Measurements from ENCODE around the gene TAPBPL.
A peak's percentile ranks its signal among the peaks of the same experiment; 100 is the strongest.

Gene TAPBPL

GRCh38 chr12:6468283-6468575 is 16.4 kb downstream of the TAPBPL start:
- no peak overlapping the region for H3K14ac ChIP-seq (ENCODE audit: low read length in 2 of 2)

DNA sequence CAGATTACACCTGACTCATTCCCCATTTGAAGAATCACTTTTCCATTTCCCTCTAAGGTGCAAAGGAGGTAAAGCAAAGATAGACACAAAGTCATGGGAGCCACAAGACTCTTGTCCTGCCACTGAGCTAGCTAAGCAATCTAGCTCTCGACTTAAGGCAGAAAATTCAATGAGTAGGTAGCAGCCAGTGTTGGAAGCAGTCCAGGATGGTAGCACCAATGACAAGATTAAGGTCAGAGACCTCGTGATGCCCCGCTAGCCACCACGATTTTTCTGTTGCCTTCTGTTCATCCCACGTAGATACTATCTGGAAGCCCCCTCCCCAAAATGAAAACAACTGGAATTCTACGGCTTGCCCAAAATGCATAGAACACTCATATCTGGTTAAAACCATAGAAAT is 17.2 kb downstream of the TAPBPL start:
- H4K8ac ChIP-seq (ENCODE audit: low read length) = no peak overlapping the region
- H3K14ac ChIP-seq (ENCODE audit: low read length in 2 of 2) = no peak overlapping the region
- peak overlapping the region in 1 of 2 experiments; percentile 90 for H3K4me3 ChIP-seq (ENCODE audit: insufficient read depth in 1 of 2, low read depth in 1 of 2, low read length in 2 of 2)
- no peak overlapping the region for H2BK15ac ChIP-seq (ENCODE audit: low read depth, poor library complexity, severe bottlenecking)
- H3K18ac ChIP-seq (ENCODE audit: low read depth in 1 of 2, low read length in 2 of 2) = no peak overlapping the region
- H3K4me2 ChIP-seq (ENCODE audit: low read length, poor library complexity, severe bottlenecking) = no peak overlapping the region
- H3K9ac ChIP-seq (ENCODE audit: low read length) = peak overlapping the region; percentile 89
- no peak overlapping the region for H2BK5ac ChIP-seq (ENCODE audit: low read depth, low read length, poor library complexity, severe bottlenecking)
- H3K36me3 ChIP-seq (ENCODE audit: control insufficient read depth in 1 of 2, insufficient read depth in 2 of 2, low read depth in 1 of 2, low read length in 2 of 2) = peaks cover 14 to 23% of the 10 kb centered on the region in 2 experiments
- no peak overlapping the region for H2AK5ac ChIP-seq (ENCODE audit: low read length, severe bottlenecking)
- H3K27me3 ChIP-seq (ENCODE audit: control insufficient read depth in 1 of 2, insufficient read depth in 1 of 2, low read length in 2 of 2) = no peaks in the 10 kb centered on the region
- H3K4ac ChIP-seq (ENCODE audit: low read depth in 1 of 2, low read length in 2 of 2) = no peak overlapping the region
- peaks cover 7% of the 10 kb centered on the region for H3K4me1 ChIP-seq (ENCODE audit: control insufficient read depth, insufficient read depth, low read depth, low read length)
- H2BK12ac ChIP-seq (ENCODE audit: low read length in 2 of 2) = no peak overlapping the region
- H4K91ac ChIP-seq (ENCODE audit: low read length) = no peak overlapping the region
- no peak overlapping the region for H2AFZ ChIP-seq (ENCODE audit: low read depth, low read length)
- no peak overlapping the region for H3K23ac ChIP-seq (ENCODE audit: low read length in 2 of 2)
- H3K79me1 ChIP-seq (replicated peaks; ENCODE audit: low read length, poor library complexity, severe bottlenecking) = peaks cover 15% of the 10 kb centered on the region
- no peak for DNase-seq
- no peaks in the 10 kb centered on the region for H3K9me3 ChIP-seq (ENCODE audit: control insufficient read depth, low read length)
- no peak overlapping the region for H2BK120ac ChIP-seq (ENCODE audit: low read depth, low read length)
- no peak overlapping the region for H3K27ac ChIP-seq (ENCODE audit: low read length, poor library complexity, severe bottlenecking)
- whole genome bisulfite sequencing = 97% methylated on average over 5 of the region's 6 CpGs

More at GRCh38 chr12:6468283-6468575, 16.4 kb downstream of the TAPBPL start:
- H3K4me2 ChIP-seq (ENCODE audit: low read length, poor library complexity, severe bottlenecking) = no peak overlapping the region
- peak; percentile 15 for DNase-seq
- no peak overlapping the region for H2BK15ac ChIP-seq (ENCODE audit: low read depth, poor library complexity, severe bottlenecking)
- no peak overlapping the region for H3K4ac ChIP-seq (ENCODE audit: low read depth in 1 of 2, low read length in 2 of 2)
- no peak overlapping the region for H4K91ac ChIP-seq (ENCODE audit: low read length)
- H3K9me3 ChIP-seq (ENCODE audit: control insufficient read depth, low read length) = no peaks in the 10 kb centered on the region
- no peak overlapping the region for H3K18ac ChIP-seq (ENCODE audit: low read depth in 1 of 2, low read length in 2 of 2)
- no peaks in the 10 kb centered on the region for H3K27me3 ChIP-seq (ENCODE audit: control insufficient read depth in 1 of 2, insufficient read depth in 1 of 2, low read length in 2 of 2)
- H2BK120ac ChIP-seq (ENCODE audit: low read depth, low read length) = no peak overlapping the region
- H3K4me3 ChIP-seq (ENCODE audit: insufficient read depth in 1 of 2, low read depth in 1 of 2, low read length in 2 of 2) = peak overlapping the region in 1 of 2 experiments; percentile 90
- peaks cover 17% of the 10 kb centered on the region for H3K79me1 ChIP-seq (replicated peaks; ENCODE audit: low read length, poor library complexity, severe bottlenecking)
- no peak overlapping the region for H2AK5ac ChIP-seq (ENCODE audit: low read length, severe bottlenecking)
- H3K4me1 ChIP-seq (ENCODE audit: control insufficient read depth, insufficient read depth, low read depth, low read length) = peaks cover 7% of the 10 kb centered on the region
- H2AFZ ChIP-seq (ENCODE audit: low read depth, low read length) = no peak overlapping the region
- no peak overlapping the region for H2BK12ac ChIP-seq (ENCODE audit: low read length in 2 of 2)
- no peak overlapping the region for H4K8ac ChIP-seq (ENCODE audit: low read length)
- H3K36me3 ChIP-seq (ENCODE audit: control insufficient read depth in 1 of 2, insufficient read depth in 2 of 2, low read depth in 1 of 2, low read length in 2 of 2) = peaks cover 19 to 32% of the 10 kb centered on the region in 2 experiments
- peak overlapping the region; percentile 89 for H3K9ac ChIP-seq (ENCODE audit: low read length)
- H2BK5ac ChIP-seq (ENCODE audit: low read depth, low read length, poor library complexity, severe bottlenecking) = no peak overlapping the region
- no peak overlapping the region for H3K27ac ChIP-seq (ENCODE audit: low read length, poor library complexity, severe bottlenecking)
- peak overlapping the region in 1 of 2 experiments; percentile 14 for H3K23ac ChIP-seq (ENCODE audit: low read length in 2 of 2)

- Histone ChIP-seq H2BK15ac (ENCODE audit: low read depth, poor library complexity, severe bottlenecking) (no peak overlapping the region), H3K4me2 (ENCODE audit: low read length, poor library complexity, severe bottlenecking) (peak overlapping the region; percentile 69), H3K36me3 (ENCODE audit: control insufficient read depth in 1 of 2, insufficient read depth in 2 of 2, low read depth in 1 of 2, low read length in 2 of 2) (peaks cover 7 to 16% of the 10 kb centered on the region in 2 experiments), H3K14ac (ENCODE audit: low read length in 2 of 2) (peak overlapping the region in 1 of 2 experiments; percentile 89), H3K4ac (ENCODE audit: low read depth in 1 of 2, low read length in 2 of 2) (no peak overlapping the region), H4K8ac (ENCODE audit: low read length) (no peak overlapping the region), H3K9me3 (ENCODE audit: control insufficient read depth, low read length) (no peaks in the 10 kb centered on the region), H3K9ac (ENCODE audit: low read length) (peak overlapping the region; percentile 89), H2BK12ac (ENCODE audit: low read length in 2 of 2) (no peak overlapping the region), H3K4me1 (ENCODE audit: control insufficient read depth, insufficient read depth, low read depth, low read length) (peaks cover 7% of the 10 kb centered on the region), H3K27ac (ENCODE audit: low read length, poor library complexity, severe bottlenecking) (no peak overlapping the region), H3K4me3 (ENCODE audit: insufficient read depth in 1 of 2, low read depth in 1 of 2, low read length in 2 of 2) (peak overlapping the region; percentile 65 to 90), H4K91ac (ENCODE audit: low read length) (no peak overlapping the region), H3K79me1 (replicated peaks; ENCODE audit: low read length, poor library complexity, severe bottlenecking) (peaks cover 15% of the 10 kb centered on the region), H3K27me3 (ENCODE audit: control insufficient read depth in 1 of 2, insufficient read depth in 1 of 2, low read length in 2 of 2) (no peaks in the 10 kb centered on the region), H2AFZ (ENCODE audit: low read depth, low read length) (peak overlapping the region; percentile 62), H2BK5ac (ENCODE audit: low read depth, low read length, poor library complexity, severe bottlenecking) (no peak overlapping the region), H3K18ac (ENCODE audit: low read depth in 1 of 2, low read length in 2 of 2) (peak overlapping the region in 1 of 2 experiments; percentile 79), H3K23ac (ENCODE audit: low read length in 2 of 2) (no peak overlapping the region), H2AK5ac (ENCODE audit: low read length, severe bottlenecking) (no peak overlapping the region), H2BK120ac (ENCODE audit: low read depth, low read length) (no peak overlapping the region)
- whole genome bisulfite sequencing = 31% methylated on average over 12 of the region's 16 CpGs
- DNase-seq = peak; percentile 10
Measured at GRCh38 chr12:6469609-6470374, 17.9 kb downstream of the TAPBPL start.

GRCh38 chr12:6470375-6471163 is 18.7 kb downstream of the TAPBPL start, which contains the start of gene VAMP1:
TSS of gene VAMP1 (minus strand) at chr12:6470677. CDS start at chr12:6470531, 146 bp downstream.
- H3K14ac ChIP-seq (ENCODE audit: low read length in 2 of 2) = peak within 1 kb of the TSS in 1 of 2 experiments; percentile 89
- H3K27ac ChIP-seq (ENCODE audit: low read length, poor library complexity, severe bottlenecking) = peak within 1 kb of the TSS; percentile 92
- H2BK15ac ChIP-seq (ENCODE audit: low read depth, poor library complexity, severe bottlenecking) = peak within 1 kb of the TSS; percentile 31
- H4K8ac ChIP-seq (ENCODE audit: low read length) = peak within 1 kb of the TSS; percentile 75
- H2BK12ac ChIP-seq (ENCODE audit: low read length in 2 of 2) = peak within 1 kb of the TSS; percentile 50 to 63
- peak within 1 kb of the TSS; percentile 79 to 81 for H3K18ac ChIP-seq (ENCODE audit: low read depth in 1 of 2, low read length in 2 of 2)
- H3K9ac ChIP-seq (ENCODE audit: low read length) = peak within 1 kb of the TSS; percentile 89
- H2BK120ac ChIP-seq (ENCODE audit: low read depth, low read length) = peak within 1 kb of the TSS; percentile 68
- peak within 1 kb of the TSS; percentile 88 for H3K4me2 ChIP-seq (ENCODE audit: low read length, poor library complexity, severe bottlenecking)
- peak within 1 kb of the TSS; percentile 84 for H2BK5ac ChIP-seq (ENCODE audit: low read depth, low read length, poor library complexity, severe bottlenecking)
- DNase-seq = peak; percentile 99
- H3K4me1 ChIP-seq (ENCODE audit: control insufficient read depth, insufficient read depth, low read depth, low read length) = peaks cover 7% of the 10 kb centered on the region
- H4K91ac ChIP-seq (ENCODE audit: low read length) = peak within 1 kb of the TSS; percentile 78
- H3K27me3 ChIP-seq (ENCODE audit: control insufficient read depth in 1 of 2, insufficient read depth in 1 of 2, low read length in 2 of 2) = no peaks in the 10 kb centered on the region
- H3K4me3 ChIP-seq (ENCODE audit: insufficient read depth in 1 of 2, low read depth in 1 of 2, low read length in 2 of 2) = peak within 1 kb of the TSS; percentile 65 to 90
- H3K4ac ChIP-seq (ENCODE audit: low read depth in 1 of 2, low read length in 2 of 2) = peak within 1 kb of the TSS in 1 of 2 experiments; percentile 86
- under 1% methylated on average over 64 of the region's 69 CpGs for WGBS
- H2AK5ac ChIP-seq (ENCODE audit: low read length, severe bottlenecking) = peak within 1 kb of the TSS; percentile 22
- no peaks in the 10 kb centered on the region for H3K9me3 ChIP-seq (ENCODE audit: control insufficient read depth, low read length)
- H3K79me1 ChIP-seq (replicated peaks; ENCODE audit: low read length, poor library complexity, severe bottlenecking) = peaks cover 15% of the 10 kb centered on the region
- H3K36me3 ChIP-seq (ENCODE audit: control insufficient read depth in 1 of 2, insufficient read depth in 2 of 2, low read depth in 1 of 2, low read length in 2 of 2) = peaks cover 7 to 11% of the 10 kb centered on the region in 2 experiments
- no peak within 1 kb of the TSS for H3K23ac ChIP-seq (ENCODE audit: low read length in 2 of 2)
- H2AFZ ChIP-seq (ENCODE audit: low read depth, low read length) = peak within 1 kb of the TSS; percentile 62
